ENCODE results near the gene TOPORS. TPM values are rescaled to one million over a fixed set of nuclear protein-coding genes. Genes with fewer than 3 reads are reported as not detected.

TOPORS gene
- total RNA-seq, 1 donor from 2014 or later: 19.1 TPM

- no peak for DNase-seq (ENCODE audit: extremely low read depth, low read depth, low spot score)
Observed at GRCh38 chr9:32508728-32509127, 43.7 kb downstream of the TOPORS start.

DNA sequence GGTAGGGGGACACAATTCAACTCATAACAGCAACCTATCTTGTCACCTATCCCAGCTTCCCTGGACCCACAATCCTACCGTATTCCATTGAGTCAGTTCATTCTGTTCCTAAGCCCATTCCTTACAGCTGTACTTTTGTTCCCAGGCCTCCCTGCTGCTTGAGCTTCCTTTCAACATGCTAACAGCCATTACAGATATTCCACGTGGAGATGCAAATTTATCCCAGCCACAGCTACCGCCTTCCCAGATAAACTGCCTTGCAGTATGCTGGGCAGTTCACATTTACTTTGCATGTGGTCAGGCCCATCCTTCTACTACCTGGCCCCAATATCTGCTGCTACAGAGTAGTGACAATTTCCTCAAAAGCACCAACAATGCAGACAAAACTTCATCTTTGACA, 49.4 kb downstream of the TOPORS start:
- no peak for DNase-seq (ENCODE audit: extremely low read depth, low read depth, low spot score)

DNA sequence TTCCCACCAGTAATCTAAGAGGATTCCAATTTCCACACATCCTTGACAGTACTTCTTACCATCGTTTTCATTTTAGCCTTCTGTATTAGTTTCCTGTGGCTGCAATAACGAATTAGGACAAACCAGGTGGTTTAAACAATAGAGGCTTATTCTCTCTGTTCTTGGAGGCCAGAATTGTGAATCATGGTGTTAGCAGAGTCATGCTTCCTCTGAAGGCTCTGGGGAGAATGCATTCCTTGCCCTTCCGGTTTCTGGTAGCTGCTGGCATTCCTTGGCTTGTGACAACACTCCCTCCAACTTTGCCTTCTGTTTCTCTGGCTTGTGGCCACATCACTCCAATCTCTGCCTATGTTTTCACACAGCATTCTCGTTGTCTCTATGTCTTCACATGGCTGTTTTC, 49.9 kb downstream of the TOPORS start:
- peak; percentile 84 for DNase-seq (ENCODE audit: extremely low read depth, low read depth, low spot score)

DNA sequence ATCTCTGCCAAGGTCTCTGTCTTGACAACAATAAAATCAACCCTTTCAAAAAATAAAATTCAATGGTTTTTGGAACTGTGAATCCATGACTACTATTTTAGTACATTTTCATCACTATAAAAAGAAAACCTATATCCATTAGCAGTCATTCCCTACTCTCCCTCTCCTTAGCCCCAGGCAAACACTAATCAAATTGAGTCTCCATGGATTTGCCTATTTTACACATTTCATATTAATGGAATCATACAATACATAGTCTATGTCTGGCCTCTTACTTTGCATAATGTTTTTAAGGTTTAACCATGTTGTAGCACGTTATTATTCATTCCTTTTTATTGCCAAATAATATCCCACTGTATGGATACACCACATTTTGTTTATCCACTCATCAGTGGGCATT, 50.5 kb downstream of the TOPORS start:
- DNase-seq (ENCODE audit: extremely low read depth, low read depth, low spot score): no peak

DNA sequence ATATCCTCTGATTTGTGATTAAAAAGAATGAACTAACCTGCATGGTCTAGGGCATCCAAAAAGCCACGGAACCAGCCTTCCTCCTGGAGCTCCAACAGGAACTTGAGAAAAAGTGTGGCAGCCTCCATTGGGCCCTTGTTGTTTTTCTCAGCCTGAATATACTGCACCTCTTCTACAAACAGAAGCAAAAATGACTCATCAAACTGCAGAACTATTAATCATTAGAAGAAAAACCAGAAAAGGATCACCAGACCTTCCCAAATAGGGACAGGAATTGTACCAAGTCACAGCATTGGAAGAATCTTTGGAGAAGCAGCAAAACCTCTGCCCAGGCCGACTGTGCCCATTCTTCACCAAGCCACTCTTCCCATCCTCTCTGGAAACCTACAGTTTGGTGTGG, 51.6 kb downstream of the TOPORS start:
- no peak for DNase-seq (ENCODE audit: extremely low read depth, low read depth, low spot score)

- no peak for DNase-seq (ENCODE audit: extremely low read depth, low read depth, low spot score)
Observed at GRCh38 chr9:32497921-32498320, 54.5 kb downstream of the TOPORS start.

DNA sequence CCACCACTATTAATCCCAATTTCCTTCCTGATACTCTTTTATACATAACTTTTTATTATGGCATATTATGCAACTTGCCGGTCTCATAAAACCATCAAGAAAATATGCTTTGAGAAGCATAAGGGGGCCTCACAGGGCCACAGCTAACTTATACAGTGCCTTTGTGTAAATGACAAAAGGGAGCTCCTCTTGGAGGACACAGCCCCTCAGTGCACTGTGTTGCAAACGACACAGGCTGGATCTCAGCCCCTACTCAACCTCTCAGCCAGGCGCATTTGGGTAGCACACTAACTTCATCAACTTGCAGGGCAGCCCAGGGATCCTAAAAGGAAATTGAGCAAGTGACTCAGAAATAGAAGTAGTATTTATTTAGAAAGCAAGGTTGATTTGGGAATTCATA, 61.8 kb downstream of the TOPORS start:
- DNase-seq (ENCODE audit: extremely low read depth, low read depth, low spot score): no peak

Other genes with a start within 250 kb of the TOPORS start
- gene ACO1, start 167.9 kb downstream of the TOPORS start, total RNA-seq: 50.6 and 54.1 TPM in 2 replicates
- gene RIGI, start 26.4 kb downstream of the TOPORS start, total RNA-seq: 32.3 and 37.9 TPM in 2 replicates
- gene SMIM27, start 259 bp downstream of the TOPORS start, total RNA-seq: 2.1 and 4.4 TPM in 2 replicates
- gene NDUFB6, start 20.6 kb upstream of the TOPORS start, total RNA-seq: 37.0 and 66.6 TPM in 2 replicates
- gene TAF1L, start 83.1 kb upstream of the TOPORS start, total RNA-seq: under 0.01 TPM in 1 of 2 replicates, not detected in the other
- gene TMEM215, start 231.0 kb upstream of the TOPORS start, total RNA-seq: not detected in 2 replicates